WI38 (cell line): ENCODE measurements around the gene RNF208.

Source experiments
- H3K4me3 ChIP-seq: 2 replicates; pipeline ENCODE4 v1.5.1; 2011; ENCODE audit warnings: low read depth, mild to moderate bottlenecking, control low read depth, low read length
- TF ChIP-seq, protein P1 (sequence below): IDR thresholded peaks from 2 replicates; pipeline ENCODE4 v1.5.1; 2012; ENCODE audit warnings: low read depth, mild to moderate bottlenecking, control low read depth, low read length

The RNF208 gene

DNA sequence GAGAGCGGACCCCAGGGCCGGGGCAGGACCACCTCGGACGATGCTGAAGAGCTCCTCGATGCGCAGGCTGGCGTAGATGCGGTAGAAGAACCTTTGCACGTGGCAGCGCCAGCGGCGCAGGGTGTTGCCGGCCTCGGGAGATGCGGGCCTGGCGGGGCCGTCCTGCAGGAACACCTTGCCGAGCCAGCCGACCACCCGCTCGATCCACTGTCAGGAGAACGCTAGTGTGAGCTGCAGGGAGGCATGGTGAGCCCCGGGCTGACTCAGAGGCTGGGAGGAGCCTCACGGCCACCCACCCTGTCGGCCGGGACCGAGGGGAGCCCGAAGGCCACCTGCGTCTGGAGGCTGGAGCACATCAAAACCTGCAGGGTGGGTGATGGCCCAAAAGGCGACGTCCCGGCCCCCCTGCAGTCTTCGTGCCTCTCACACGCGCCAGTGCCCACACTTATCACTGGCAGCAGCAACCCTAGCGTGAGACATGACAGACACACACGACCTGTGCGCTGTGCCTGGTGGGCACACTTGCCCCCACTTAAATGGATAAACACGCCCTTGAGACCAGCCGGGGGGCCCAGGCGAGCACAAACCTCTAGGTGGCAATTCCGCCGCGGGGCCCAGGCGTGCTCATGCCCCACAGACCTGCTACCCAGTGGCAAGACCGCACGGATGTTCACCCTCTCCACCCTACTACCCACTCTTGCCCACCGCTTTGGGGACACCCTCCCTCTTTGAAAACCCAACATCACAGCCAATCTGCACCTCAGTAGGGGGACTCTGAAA, 37.0 kb downstream of the RNF208 start:
- no peak overlapping the region for H3K4me3 ChIP-seq

DNA sequence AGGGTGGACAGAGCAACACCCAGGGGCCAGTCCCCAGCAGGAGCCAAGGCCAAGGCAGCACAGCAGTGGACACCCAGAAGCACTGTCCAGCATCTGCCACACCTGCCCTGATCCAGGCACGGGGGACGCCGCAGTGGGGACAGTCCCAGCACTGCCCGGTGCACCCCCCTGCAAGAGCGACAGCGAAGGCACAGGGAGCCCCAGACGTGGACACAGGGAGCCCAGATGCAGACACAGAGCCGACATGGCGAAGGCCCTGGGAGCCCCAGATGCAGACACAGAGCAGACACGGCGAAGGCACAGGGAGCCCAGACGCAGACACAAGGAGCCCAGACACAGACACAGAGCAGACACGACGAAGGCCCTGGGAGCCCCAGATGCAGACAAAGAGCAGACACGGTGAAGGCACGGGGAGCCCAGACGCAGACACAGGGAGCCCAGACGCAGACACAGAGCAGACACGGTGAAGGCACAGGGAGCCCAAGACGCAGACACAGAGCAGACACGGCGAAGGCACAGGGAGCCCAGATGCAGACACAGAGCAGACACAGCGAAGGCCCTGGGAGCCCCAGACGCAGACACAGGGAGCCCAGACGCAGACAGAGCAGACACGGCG, 38.0 kb downstream of the RNF208 start:
- TF ChIP-seq, protein P1, sequence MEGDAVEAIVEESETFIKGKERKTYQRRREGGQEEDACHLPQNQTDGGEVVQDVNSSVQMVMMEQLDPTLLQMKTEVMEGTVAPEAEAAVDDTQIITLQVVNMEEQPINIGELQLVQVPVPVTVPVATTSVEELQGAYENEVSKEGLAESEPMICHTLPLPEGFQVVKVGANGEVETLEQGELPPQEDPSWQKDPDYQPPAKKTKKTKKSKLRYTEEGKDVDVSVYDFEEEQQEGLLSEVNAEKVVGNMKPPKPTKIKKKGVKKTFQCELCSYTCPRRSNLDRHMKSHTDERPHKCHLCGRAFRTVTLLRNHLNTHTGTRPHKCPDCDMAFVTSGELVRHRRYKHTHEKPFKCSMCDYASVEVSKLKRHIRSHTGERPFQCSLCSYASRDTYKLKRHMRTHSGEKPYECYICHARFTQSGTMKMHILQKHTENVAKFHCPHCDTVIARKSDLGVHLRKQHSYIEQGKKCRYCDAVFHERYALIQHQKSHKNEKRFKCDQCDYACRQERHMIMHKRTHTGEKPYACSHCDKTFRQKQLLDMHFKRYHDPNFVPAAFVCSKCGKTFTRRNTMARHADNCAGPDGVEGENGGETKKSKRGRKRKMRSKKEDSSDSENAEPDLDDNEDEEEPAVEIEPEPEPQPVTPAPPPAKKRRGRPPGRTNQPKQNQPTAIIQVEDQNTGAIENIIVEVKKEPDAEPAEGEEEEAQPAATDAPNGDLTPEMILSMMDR, result no peak
- no peak overlapping the region for H3K4me3 ChIP-seq

More for the DNA sequence above, 37.0 kb downstream of the RNF208 start:
- TF ChIP-seq, protein P1, result no peak

DNA sequence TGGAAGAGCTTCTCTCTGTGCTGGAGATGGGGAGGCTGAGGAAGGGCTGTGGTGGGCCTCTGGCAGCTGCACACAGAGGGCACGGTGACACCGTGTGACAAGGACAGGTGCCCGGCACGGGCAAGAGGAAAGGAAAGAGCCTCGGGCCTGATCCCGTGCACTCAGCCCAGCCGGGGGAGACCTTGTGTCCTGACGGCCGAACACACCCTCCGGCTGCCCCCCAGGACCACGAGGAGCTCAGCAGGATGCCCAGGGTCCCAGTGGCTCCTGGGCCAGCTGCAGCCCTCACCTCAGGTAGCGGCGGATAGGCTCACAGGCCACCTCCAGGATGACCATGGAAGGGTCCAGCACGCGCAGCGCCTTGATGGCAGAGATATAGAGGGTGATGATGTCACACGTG, 39.2 kb downstream of the RNF208 start:
- TF ChIP-seq, protein P1, result no peak

DNA sequence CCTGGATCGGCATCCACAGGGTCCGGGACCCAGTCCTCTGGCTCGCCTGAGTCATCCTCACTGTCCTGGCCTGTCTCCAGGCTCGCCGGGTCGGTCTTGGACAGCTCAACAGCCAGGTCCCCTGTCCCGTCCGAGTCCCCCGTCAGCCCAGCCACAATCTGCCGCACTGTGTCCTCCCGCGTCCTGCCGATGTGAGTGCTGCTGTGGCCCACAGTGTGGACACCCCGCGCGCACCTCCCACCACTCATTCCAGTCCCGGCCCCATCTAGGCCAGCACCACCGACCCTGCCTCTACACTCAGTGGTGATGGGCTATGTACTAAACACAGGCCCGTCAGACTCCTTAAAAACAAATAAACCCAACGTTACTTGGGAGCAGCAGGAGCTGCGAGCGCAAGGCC, 40.4 kb downstream of the RNF208 start:
- TF ChIP-seq, protein P1, result no peak
- no peak overlapping the region for H3K4me3 ChIP-seq

More for the DNA sequence above, 39.2 kb downstream of the RNF208 start:
- H3K4me3 ChIP-seq, result no peak overlapping the region

DNA sequence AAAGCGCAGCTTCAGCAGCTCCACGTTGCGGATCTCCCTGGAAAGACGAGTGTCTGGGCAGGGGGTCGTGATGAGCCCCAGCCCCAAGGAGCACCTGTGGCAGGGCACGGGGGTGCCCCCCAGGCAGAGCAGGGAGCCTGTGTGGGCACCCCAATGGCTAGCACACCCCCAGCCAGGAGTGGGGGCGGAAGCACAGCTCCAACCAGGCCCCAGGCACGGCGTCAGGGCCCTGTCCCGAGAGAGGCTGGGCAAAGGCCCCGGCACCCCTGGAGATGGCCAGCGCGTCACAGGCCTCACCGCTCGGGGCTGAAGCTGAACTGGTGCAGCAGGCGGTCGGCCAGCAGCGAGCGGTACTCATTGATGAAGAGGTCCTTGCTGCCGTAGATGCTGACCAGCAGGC, 41.5 kb downstream of the RNF208 start:
- H3K4me3 ChIP-seq, result no peak overlapping the region
- TF ChIP-seq, protein P1, result no peak

DNA sequence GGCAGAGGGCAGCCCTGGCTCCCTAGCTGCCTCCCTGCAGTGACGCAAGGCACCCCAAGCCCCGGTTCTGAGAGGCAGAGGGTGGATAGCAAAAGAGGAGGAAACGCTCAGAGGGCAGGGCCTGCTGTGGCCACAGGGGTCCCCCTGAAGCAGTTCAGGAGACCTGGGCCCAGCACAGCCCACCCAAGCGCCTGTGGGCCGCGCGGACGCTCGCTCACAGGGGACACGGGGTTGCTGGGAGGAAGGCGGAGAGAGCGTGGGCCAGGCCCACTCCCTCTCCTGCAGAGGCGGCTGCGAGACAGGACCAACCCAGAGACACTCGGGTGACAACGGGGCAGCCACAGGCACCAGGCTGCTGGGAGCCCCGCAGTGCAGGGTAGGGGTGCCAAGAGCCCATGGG, 42.3 kb downstream of the RNF208 start:
- TF ChIP-seq, protein P1, result no peak
- no peak overlapping the region for H3K4me3 ChIP-seq

DNA sequence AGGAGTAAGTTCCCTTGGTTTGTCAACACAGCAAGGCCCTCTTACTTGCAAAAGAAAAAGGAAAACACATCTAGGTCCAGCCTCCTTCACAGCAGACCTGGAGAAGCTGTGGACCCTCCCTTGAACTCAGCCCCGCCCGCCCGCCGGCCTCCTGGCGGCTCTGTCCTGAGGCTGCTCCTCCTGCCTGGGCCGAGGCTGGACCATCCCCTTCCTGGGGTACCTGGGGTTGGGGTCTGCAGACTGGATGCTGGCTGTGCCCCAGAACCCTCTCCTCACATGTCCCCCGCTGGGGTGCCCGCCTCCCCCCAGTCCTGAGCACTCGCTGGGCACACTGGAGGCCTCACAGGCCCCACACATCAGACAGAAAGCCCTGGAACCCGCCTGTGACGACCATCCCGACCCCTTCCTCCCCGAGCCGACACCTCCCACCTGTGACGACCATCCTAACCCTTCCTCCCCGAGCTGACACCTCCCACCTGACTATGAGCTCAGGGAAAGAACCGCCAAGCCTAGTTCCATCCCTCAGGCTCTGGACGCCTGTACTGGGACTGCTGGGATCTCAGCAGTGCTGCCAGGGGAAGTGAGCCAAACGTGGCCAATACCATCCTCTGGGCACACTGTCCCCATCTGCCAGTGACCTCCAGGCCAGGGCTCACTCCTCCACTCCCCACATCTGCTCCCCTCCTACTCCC, 43.0 kb downstream of the RNF208 start:
- TF ChIP-seq, protein P1, result no peak
- no peak overlapping the region for H3K4me3 ChIP-seq
